Uterus (tissue), 2 donors: ENCODE measurements around the gene PTPRZ1.

Experiments used
- CTCF ChIP-seq, 4 experiments: fragments of 200-600 bp in 2 of 4; fragments of 450-650 bp in 2 of 4; sonication (generic) in 2 of 4; IDR thresholded peaks; one replicate each; pipeline ENCODE4 v1.5.1; 2016 to 2019; ENCODE audit warnings: antibody characterized with exemption in 4 of 4, mild to moderate bottlenecking in 2 of 4, moderate library complexity in 1 of 4
- POLR2A ChIP-seq, 2 donors: fragments of 450-650 bp; IDR thresholded peaks; one replicate each; pipeline ENCODE4 v1.6.1; 2016; ENCODE audit warnings: antibody characterized with exemption in 2 of 2, mild to moderate bottlenecking in 1 of 2, moderate library complexity in 1 of 2

- no peak for TF ChIP-seq CTCF (IDR thresholded peaks at IDR 0.05)
- TF ChIP-seq POLR2A (IDR thresholded peaks at IDR 0.05), result no peak
These were observed 81.8 kb downstream of the PTPRZ1 start for GRCh38 chr7:121954803-121955202.
